ENCODE measurements around the gene TMEM196.

DNA sequence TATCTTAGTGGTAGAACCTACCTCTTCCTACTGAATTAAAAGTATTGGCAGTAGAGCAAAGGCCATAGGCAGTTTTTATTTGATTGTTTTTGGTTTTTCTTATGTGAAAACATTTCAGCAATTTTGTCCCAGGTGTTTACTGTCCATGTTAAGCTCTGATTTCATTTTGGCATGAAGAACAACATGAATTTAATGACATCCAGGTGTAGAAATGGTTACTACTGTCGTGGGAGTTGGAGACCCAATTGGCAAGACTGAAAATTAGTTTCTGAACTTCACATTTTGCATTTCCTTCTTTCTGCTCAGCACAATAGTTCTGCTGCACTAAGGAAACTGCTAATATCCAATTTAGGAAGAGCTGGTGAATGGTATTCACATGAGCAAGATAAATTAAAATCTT is 38.0 kb upstream of the TMEM196 start:
- TF ChIP-seq, protein P1, sequence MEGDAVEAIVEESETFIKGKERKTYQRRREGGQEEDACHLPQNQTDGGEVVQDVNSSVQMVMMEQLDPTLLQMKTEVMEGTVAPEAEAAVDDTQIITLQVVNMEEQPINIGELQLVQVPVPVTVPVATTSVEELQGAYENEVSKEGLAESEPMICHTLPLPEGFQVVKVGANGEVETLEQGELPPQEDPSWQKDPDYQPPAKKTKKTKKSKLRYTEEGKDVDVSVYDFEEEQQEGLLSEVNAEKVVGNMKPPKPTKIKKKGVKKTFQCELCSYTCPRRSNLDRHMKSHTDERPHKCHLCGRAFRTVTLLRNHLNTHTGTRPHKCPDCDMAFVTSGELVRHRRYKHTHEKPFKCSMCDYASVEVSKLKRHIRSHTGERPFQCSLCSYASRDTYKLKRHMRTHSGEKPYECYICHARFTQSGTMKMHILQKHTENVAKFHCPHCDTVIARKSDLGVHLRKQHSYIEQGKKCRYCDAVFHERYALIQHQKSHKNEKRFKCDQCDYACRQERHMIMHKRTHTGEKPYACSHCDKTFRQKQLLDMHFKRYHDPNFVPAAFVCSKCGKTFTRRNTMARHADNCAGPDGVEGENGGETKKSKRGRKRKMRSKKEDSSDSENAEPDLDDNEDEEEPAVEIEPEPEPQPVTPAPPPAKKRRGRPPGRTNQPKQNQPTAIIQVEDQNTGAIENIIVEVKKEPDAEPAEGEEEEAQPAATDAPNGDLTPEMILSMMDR (IDR thresholded peaks at IDR 0.05) = no peak
- no peak for TF ChIP-seq POLR2A (IDR thresholded peaks at IDR 0.05)

Measured in testis (tissue), 2 donors.